ENCODE measurements around the gene KLF1.
A peak's percentile ranks its signal among the peaks of the same experiment; 100 is the strongest.
"Not testable (repeated sequence)": the region's sequence is repeated elsewhere in the genome, so short reads cannot be mapped to it uniquely, and the experiment has no call there.

Gene KLF1

GRCh38 chr19:12890787-12891552, 4.0 kb upstream of the KLF1 start, which contains the start of gene GCDH:
Gene GCDH, plus strand, starts transcription at chr19:12891160. Its CDS starts 145 bp downstream, at chr19:12891305.
- Histone ChIP-seq H3K27ac (ENCODE audit: low read depth, low read length, severe bottlenecking) (peak within 1 kb of the TSS; percentile 84), H3K4me1 (ENCODE audit: control insufficient read depth, insufficient read depth, low read length, poor library complexity, severe bottlenecking) (no peaks in the 10 kb centered on the region), H3K9me3 (ENCODE audit: control insufficient read depth, low read length) (no peaks in the 10 kb centered on the region), H3K36me3 (ENCODE audit: control insufficient read depth, insufficient read depth, low read length) (peaks cover 9% of the 10 kb centered on the region), H3K4me3 (ENCODE audit: extremely low read depth, insufficient read depth, low read length, poor library complexity, severe bottlenecking) (peak within 1 kb of the TSS; percentile 59)
- WGBS, 2 experiments (ENCODE audit: insufficient coverage in 2 of 2): 0 to 1% methylated on average over 28 to 38 of the region's 49 CpGs

- H3K4me1 ChIP-seq (ENCODE audit: control insufficient read depth, insufficient read depth, low read length, poor library complexity, severe bottlenecking); H3K9me3 ChIP-seq (ENCODE audit: control insufficient read depth, low read length); H3K36me3 ChIP-seq (ENCODE audit: control insufficient read depth, insufficient read depth, low read length): not testable (repeated sequence)
- Histone ChIP-seq H3K4me3 (ENCODE audit: extremely low read depth, insufficient read depth, low read length, poor library complexity, severe bottlenecking) (peak overlapping the region; percentile 59), H3K27ac (ENCODE audit: low read depth, low read length, severe bottlenecking) (peak overlapping the region; percentile 84)
- 48% methylated on average over 7 to 9 of the region's 10 CpGs for WGBS, 2 experiments (ENCODE audit: insufficient coverage in 2 of 2)
Observed at GRCh38 chr19:12890299-12890786, 3.3 kb upstream of the KLF1 start.

GRCh38 chr19:12888006-12888603, 1.1 kb upstream of the KLF1 start:
- H3K4me3 ChIP-seq (ENCODE audit: extremely low read depth, insufficient read depth, low read length, poor library complexity, severe bottlenecking): no peak overlapping the region
- H3K4me1 ChIP-seq (ENCODE audit: control insufficient read depth, insufficient read depth, low read length, poor library complexity, severe bottlenecking): no peaks in the 10 kb centered on the region
- WGBS, 2 experiments (ENCODE audit: insufficient coverage in 2 of 2): 61 to 85% methylated on average over 2 to 3 of the region's 5 CpGs
- peaks cover 19% of the 10 kb centered on the region for H3K9me3 ChIP-seq (ENCODE audit: control insufficient read depth, low read length)
- no peaks in the 10 kb centered on the region for H3K36me3 ChIP-seq (ENCODE audit: control insufficient read depth, insufficient read depth, low read length)
- no peak overlapping the region for H3K27ac ChIP-seq (ENCODE audit: low read depth, low read length, severe bottlenecking)

GRCh38 chr19:12886651-12886968, 391 bp downstream of the KLF1 start:
- WGBS, 2 experiments (ENCODE audit: insufficient coverage in 2 of 2): 62 to 100% methylated on average over 2 to 4 of the region's 5 CpGs

GRCh38 chr19:12885749-12886650, 1.0 kb downstream of the KLF1 start:
- peaks cover 4% of the 10 kb centered on the region for H3K4me1 ChIP-seq (ENCODE audit: control insufficient read depth, insufficient read depth, low read length, poor library complexity, severe bottlenecking)
- peaks cover 27% of the 10 kb centered on the region for H3K9me3 ChIP-seq (ENCODE audit: control insufficient read depth, low read length)
- no peak overlapping the region for H3K27ac ChIP-seq (ENCODE audit: low read depth, low read length, severe bottlenecking)
- no peaks in the 10 kb centered on the region for H3K36me3 ChIP-seq (ENCODE audit: control insufficient read depth, insufficient read depth, low read length)
- 3 to 7% methylated on average over 19 to 38 of the region's 53 CpGs for whole genome bisulfite sequencing, 2 experiments (ENCODE audit: insufficient coverage in 2 of 2)
- peak overlapping the region; percentile 28 for H3K4me3 ChIP-seq (ENCODE audit: extremely low read depth, insufficient read depth, low read length, poor library complexity, severe bottlenecking)

More at GRCh38 chr19:12886651-12886968, 391 bp downstream of the KLF1 start:
- no peak overlapping the region for H3K27ac ChIP-seq (ENCODE audit: low read depth, low read length, severe bottlenecking)
- H3K9me3 ChIP-seq (ENCODE audit: control insufficient read depth, low read length): peaks cover 27% of the 10 kb centered on the region
- no peak overlapping the region for H3K4me3 ChIP-seq (ENCODE audit: extremely low read depth, insufficient read depth, low read length, poor library complexity, severe bottlenecking)
- H3K4me1 ChIP-seq (ENCODE audit: control insufficient read depth, insufficient read depth, low read length, poor library complexity, severe bottlenecking): peaks cover 2% of the 10 kb centered on the region
- H3K36me3 ChIP-seq (ENCODE audit: control insufficient read depth, insufficient read depth, low read length): no peaks in the 10 kb centered on the region

GRCh38 chr19:12884926-12885748, 1.9 kb downstream of the KLF1 start:
- peaks cover 27% of the 10 kb centered on the region for H3K9me3 ChIP-seq (ENCODE audit: control insufficient read depth, low read length)
- H3K4me3 ChIP-seq (ENCODE audit: extremely low read depth, insufficient read depth, low read length, poor library complexity, severe bottlenecking): peak overlapping the region; percentile 28
- 8 to 12% methylated on average over 51 to 54 of the region's 73 CpGs for WGBS, 2 experiments (ENCODE audit: insufficient coverage in 2 of 2)
- no peak overlapping the region for H3K27ac ChIP-seq (ENCODE audit: low read depth, low read length, severe bottlenecking)
- H3K4me1 ChIP-seq (ENCODE audit: control insufficient read depth, insufficient read depth, low read length, poor library complexity, severe bottlenecking): peaks cover 4% of the 10 kb centered on the region
- H3K36me3 ChIP-seq (ENCODE audit: control insufficient read depth, insufficient read depth, low read length): no peaks in the 10 kb centered on the region

- H3K36me3 ChIP-seq (ENCODE audit: control insufficient read depth, insufficient read depth, low read length): no peaks in the 10 kb centered on the region
- H3K4me3 ChIP-seq (ENCODE audit: extremely low read depth, insufficient read depth, low read length, poor library complexity, severe bottlenecking): no peak overlapping the region
- peaks cover 27% of the 10 kb centered on the region for H3K9me3 ChIP-seq (ENCODE audit: control insufficient read depth, low read length)
- WGBS, 2 experiments (ENCODE audit: insufficient coverage in 2 of 2): 90 to 95% methylated on average over 9 to 10 of the region's 12 CpGs
- H3K4me1 ChIP-seq (ENCODE audit: control insufficient read depth, insufficient read depth, low read length, poor library complexity, severe bottlenecking): peaks cover 4% of the 10 kb centered on the region
- no peak overlapping the region for H3K27ac ChIP-seq (ENCODE audit: low read depth, low read length, severe bottlenecking)
Observed at GRCh38 chr19:12884627-12884925, 2.4 kb downstream of the KLF1 start.

GRCh38 chr19:12884202-12884601, 2.8 kb downstream of the KLF1 start:
- no peaks in the 10 kb centered on the region for H3K36me3 ChIP-seq (ENCODE audit: control insufficient read depth, insufficient read depth, low read length)
- WGBS, 2 experiments (ENCODE audit: insufficient coverage in 2 of 2): 89 to 97% methylated on average over 2 to 3 of the region's 3 CpGs
- peaks cover 27% of the 10 kb centered on the region for H3K9me3 ChIP-seq (ENCODE audit: control insufficient read depth, low read length)
- H3K4me3 ChIP-seq (ENCODE audit: extremely low read depth, insufficient read depth, low read length, poor library complexity, severe bottlenecking): no peak overlapping the region
- H3K4me1 ChIP-seq (ENCODE audit: control insufficient read depth, insufficient read depth, low read length, poor library complexity, severe bottlenecking): peaks cover 4% of the 10 kb centered on the region
- H3K27ac ChIP-seq (ENCODE audit: low read depth, low read length, severe bottlenecking): no peak overlapping the region

GRCh38 chr19:12882589-12882988, 4.4 kb downstream of the KLF1 start:
- no peak overlapping the region for H3K27ac ChIP-seq (ENCODE audit: low read depth, low read length, severe bottlenecking)
- peaks cover 4% of the 10 kb centered on the region for H3K4me1 ChIP-seq (ENCODE audit: control insufficient read depth, insufficient read depth, low read length, poor library complexity, severe bottlenecking)
- peaks cover 5% of the 10 kb centered on the region for H3K36me3 ChIP-seq (ENCODE audit: control insufficient read depth, insufficient read depth, low read length)
- 83 to 87% methylated on average over 3 of the region's 3 CpGs for WGBS, 2 experiments (ENCODE audit: insufficient coverage in 2 of 2)
- H3K9me3 ChIP-seq (ENCODE audit: control insufficient read depth, low read length): peaks cover 27% of the 10 kb centered on the region
- H3K4me3 ChIP-seq (ENCODE audit: extremely low read depth, insufficient read depth, low read length, poor library complexity, severe bottlenecking): no peak overlapping the region

Measured in mesodermal cell (in vitro differentiated cells).